Ovary (tissue), 3 donors: ENCODE data around the gene ANKRD10.

Experiments
- EP300 ChIP-seq: sonication (generic); formaldehyde crosslinking; IDR thresholded peaks from one replicate; pipeline ENCODE4 v1.6.1; 2017; ENCODE audit warnings: antibody characterized with exemption
- TF ChIP-seq, protein P1 (sequence below), 3 donors: fragments of 450-650 bp in 2 of 3; fragments of 200-600 bp in 1 of 3; IDR thresholded peaks; one replicate each; pipeline versions ENCODE4 v1.5.1 to v1.8.0; 2016 to 2022; ENCODE audit warnings: antibody characterized with exemption in 3 of 3, mild to moderate bottlenecking in 1 of 3
- donor health status: DM: no; HTN: no; CAD: no.

- no peak for TF ChIP-seq EP300
- TF ChIP-seq, protein P1, sequence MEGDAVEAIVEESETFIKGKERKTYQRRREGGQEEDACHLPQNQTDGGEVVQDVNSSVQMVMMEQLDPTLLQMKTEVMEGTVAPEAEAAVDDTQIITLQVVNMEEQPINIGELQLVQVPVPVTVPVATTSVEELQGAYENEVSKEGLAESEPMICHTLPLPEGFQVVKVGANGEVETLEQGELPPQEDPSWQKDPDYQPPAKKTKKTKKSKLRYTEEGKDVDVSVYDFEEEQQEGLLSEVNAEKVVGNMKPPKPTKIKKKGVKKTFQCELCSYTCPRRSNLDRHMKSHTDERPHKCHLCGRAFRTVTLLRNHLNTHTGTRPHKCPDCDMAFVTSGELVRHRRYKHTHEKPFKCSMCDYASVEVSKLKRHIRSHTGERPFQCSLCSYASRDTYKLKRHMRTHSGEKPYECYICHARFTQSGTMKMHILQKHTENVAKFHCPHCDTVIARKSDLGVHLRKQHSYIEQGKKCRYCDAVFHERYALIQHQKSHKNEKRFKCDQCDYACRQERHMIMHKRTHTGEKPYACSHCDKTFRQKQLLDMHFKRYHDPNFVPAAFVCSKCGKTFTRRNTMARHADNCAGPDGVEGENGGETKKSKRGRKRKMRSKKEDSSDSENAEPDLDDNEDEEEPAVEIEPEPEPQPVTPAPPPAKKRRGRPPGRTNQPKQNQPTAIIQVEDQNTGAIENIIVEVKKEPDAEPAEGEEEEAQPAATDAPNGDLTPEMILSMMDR (IDR thresholded peaks at IDR 0.05) = no peak
Measured at GRCh38 chr13:110877737-110878258, 37.1 kb downstream of the ANKRD10 start.
